Gastroesophageal sphincter (tissue), 3 donors: ENCODE measurements around the gene SLC22A12.

Experiments
- EP300 ChIP-seq: sonication (generic); formaldehyde crosslinking; IDR thresholded peaks from one replicate; pipeline ENCODE4 v1.6.1; 2017; ENCODE audit warnings: antibody characterized with exemption, mild to moderate bottlenecking
- POLR2A ChIP-seq, 2 donors: fragments of 450-650 bp; IDR thresholded peaks; one replicate each; pipeline ENCODE4 v1.6.1; 2017; ENCODE audit warnings: antibody characterized with exemption in 2 of 2, mild to moderate bottlenecking in 2 of 2, moderate library complexity in 1 of 2
- POLR2AphosphoS5 ChIP-seq: sonication (generic); formaldehyde crosslinking; IDR thresholded peaks from one replicate; pipeline ENCODE4 v1.6.1; 2017; ENCODE audit warnings: antibody characterized with exemption
- TF ChIP-seq, protein P1 (sequence below), 4 experiments: fragments of 200-600 bp in 2 of 4; fragments of 450-650 bp in 2 of 4; sonication (generic) in 1 of 4; IDR thresholded peaks; one replicate each; pipeline ENCODE4 v1.5.1; 2017 to 2019; ENCODE audit warnings: antibody characterized with exemption in 4 of 4, mild to moderate bottlenecking in 2 of 4, moderate library complexity in 2 of 4

DNA sequence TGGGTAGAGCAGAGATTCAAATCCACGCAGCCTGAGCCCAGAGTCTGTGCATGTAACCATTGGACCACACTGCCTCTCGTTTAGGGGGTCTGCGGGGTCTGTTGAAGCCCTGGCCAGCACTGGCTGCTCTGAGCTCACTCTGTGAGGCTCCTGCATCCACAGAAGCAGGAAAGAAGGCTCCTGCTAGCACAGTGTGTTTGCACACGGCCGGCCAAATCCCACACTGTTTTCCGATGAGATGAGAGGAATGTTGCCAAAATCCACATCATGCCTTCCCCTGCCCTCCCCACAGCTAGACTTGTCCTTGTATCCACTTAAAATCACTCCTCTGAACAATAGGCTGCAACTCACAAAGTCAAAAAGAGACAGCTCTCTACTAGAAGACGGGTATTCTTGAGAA, 10.6 kb upstream of the SLC22A12 start:
- no peak for TF ChIP-seq POLR2A (IDR thresholded peaks at IDR 0.05)
- TF ChIP-seq, protein P1, sequence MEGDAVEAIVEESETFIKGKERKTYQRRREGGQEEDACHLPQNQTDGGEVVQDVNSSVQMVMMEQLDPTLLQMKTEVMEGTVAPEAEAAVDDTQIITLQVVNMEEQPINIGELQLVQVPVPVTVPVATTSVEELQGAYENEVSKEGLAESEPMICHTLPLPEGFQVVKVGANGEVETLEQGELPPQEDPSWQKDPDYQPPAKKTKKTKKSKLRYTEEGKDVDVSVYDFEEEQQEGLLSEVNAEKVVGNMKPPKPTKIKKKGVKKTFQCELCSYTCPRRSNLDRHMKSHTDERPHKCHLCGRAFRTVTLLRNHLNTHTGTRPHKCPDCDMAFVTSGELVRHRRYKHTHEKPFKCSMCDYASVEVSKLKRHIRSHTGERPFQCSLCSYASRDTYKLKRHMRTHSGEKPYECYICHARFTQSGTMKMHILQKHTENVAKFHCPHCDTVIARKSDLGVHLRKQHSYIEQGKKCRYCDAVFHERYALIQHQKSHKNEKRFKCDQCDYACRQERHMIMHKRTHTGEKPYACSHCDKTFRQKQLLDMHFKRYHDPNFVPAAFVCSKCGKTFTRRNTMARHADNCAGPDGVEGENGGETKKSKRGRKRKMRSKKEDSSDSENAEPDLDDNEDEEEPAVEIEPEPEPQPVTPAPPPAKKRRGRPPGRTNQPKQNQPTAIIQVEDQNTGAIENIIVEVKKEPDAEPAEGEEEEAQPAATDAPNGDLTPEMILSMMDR (IDR thresholded peaks at IDR 0.05) = no peak
- no peak for TF ChIP-seq POLR2AphosphoS5
- TF ChIP-seq EP300 = no peak
